Adrenal gland (tissue), 12 donors: ENCODE measurements around the gene CYS1. TPM values are rescaled to one million over a fixed set of nuclear protein-coding genes. Genes with fewer than 3 reads are reported as not detected.

Source experiments
- DNase-seq, 7 donors: peaks; one replicate each; pipeline ENCODE4 v3.0.0-alpha.2; 2019 to 2020
- H3K27ac ChIP-seq, 5 donors: fragments of 200-600 bp; sonication (generic) in 4 of 5; 1 replicate in 3 of 5; 2 replicates in 2 of 5; pipeline versions ENCODE4 v1.5.1 to v1.8.0; 2016 to 2020; ENCODE audit warnings: mild to moderate bottlenecking in 1 of 5
- H3K27me3 ChIP-seq: fragments of 200-600 bp; 2 replicates; pipeline ENCODE4 v1.8.0; 2021
- H3K36me3 ChIP-seq, 2 donors: fragments of 200-600 bp; replicated peaks in 1 of 2; 1 replicate in 1 of 2; 2 replicates in 1 of 2; pipeline versions ENCODE4 v1.5.1 to v1.8.0; 2018 to 2022
- H3K4me1 ChIP-seq, 2 donors: fragments of 200-600 bp; replicated peaks in 1 of 2; 1 replicate in 1 of 2; 2 replicates in 1 of 2; pipeline versions ENCODE4 v1.5.1 to v1.8.0; 2018 to 2021
- H3K4me3 ChIP-seq, 4 donors: fragments of 200-600 bp; sonication (generic) in 3 of 4; one replicate each; pipeline ENCODE4 v1.5.1; 2016 to 2018
- H3K9me3 ChIP-seq, 3 donors: fragments of 200-600 bp; sonication (generic) in 1 of 3; replicated peaks in 1 of 3; 1 replicate in 2 of 3; 2 replicates in 1 of 3; pipeline versions ENCODE4 v1.5.1 to v1.8.0; 2016 to 2021
- CTCF ChIP-seq, 6 experiments: fragments of 450-650 bp in 4 of 6; fragments of 200-600 bp in 2 of 6; sonication (generic) in 1 of 6; IDR thresholded peaks; 1 replicate in 5 of 6; 2 replicates in 1 of 6; pipeline versions ENCODE4 v1.5.1 to v1.8.0; 2016 to 2021; ENCODE audit warnings: antibody characterized with exemption in 6 of 6, mild to moderate bottlenecking in 2 of 6, moderate library complexity in 1 of 6
- POLR2A ChIP-seq, 2 donors: fragments of 450-650 bp; IDR thresholded peaks; one replicate each; pipeline ENCODE4 v1.6.1; 2017; ENCODE audit warnings: antibody characterized with exemption in 2 of 2, mild to moderate bottlenecking in 2 of 2, moderate library complexity in 1 of 2
- WGBS, 4 donors: extraction: QIAGEN DNeasy Blood & Tissue Kit in 2 of 4; methylation state at CpG; one replicate each; pipeline versions ENCODE4 v1.1.5 to v1.1.7; 2013 to 2017; 5-methylcytosine and 5-hydroxymethylcytosine counted together
- intact Hi-C, 2 donors: fragments of 100-400 bp; cut with DNase I; formaldehyde crosslinking; loops; one replicate each; pipeline versions ENCODE4 v1.14.1 to v1.15.0; 2022 to 2023
- polyA plus RNA-seq, 3 donors: library from polyadenylated mRNA; stranded (reverse); fragments of 200-250 nt in 2 of 3; fragments of 350-450 nt in 1 of 3; fragmentation: Illumina TruSeq in 1 of 3; extraction: RNeasy Lipid Tissue Mini Kit (QIAGEN cat#74804) in 1 of 3; gene quantifications; one replicate each; pipeline ENCODE4 v1.2.3, GENCODE V29; 2013 to 2014
- total RNA-seq, 9 donors: library from RNA; depleted of rRNA in 4 of 9; stranded (reverse); fragments of >200 nt in 4 of 9; fragments of 120-200 nt in 1 of 9; fragmentation: NEBNext Ultra II Directional in 1 of 9; extraction: Animal tissue kit (Norgen Biotek cat#: 25700) in 1 of 9; gene quantifications; one replicate each; pipeline versions ENCODE4 v1.1.0 to v1.2.4, GENCODE V29; 2013 to 2023
- donor health status: healthy with polysubstance abuse.
- donor health status: Bipolar disorder and iron deficiency.
- donor health status: DM: yes; HTN: yes; CAD: no.
- donor health status: DM: no; HTN: no; CAD: no.
- donor health status: DM: no; HTN: no; CAD: no.
- donor health status: DM: yes; HTN: yes; CAD: no.

CYS1 gene
- total and polyA plus RNA-seq, 12 donors: 0.05 to 3.6 (median 1.1) TPM

GRCh38 chr2:10063566-10063965 lies 16.6 kb downstream of the CYS1 start:
- no peak for DNase-seq

GRCh38 chr2:10062931-10063365 lies 17.3 kb downstream of the CYS1 start:
- Histone ChIP-seq H3K4me1 (no peaks in the 10 kb centered on the region), H3K9me3 (no peaks in the 10 kb centered on the region), H3K27ac (no peak overlapping the region), H3K36me3 (no peaks in the 10 kb centered on the region), H3K4me3 (no peak overlapping the region), H3K27me3 (no peaks in the 10 kb centered on the region)
- TF ChIP-seq CTCF (IDR thresholded peaks at IDR 0.05) (no peak), POLR2A (IDR thresholded peaks at IDR 0.05) (no peak)
- intact Hi-C loops: no loop called here
- 58 to 88% (median 81%) methylated on average over 7 to 10 of the region's 10 CpGs for WGBS, 4 donors
- DNase-seq: no peak

More at GRCh38 chr2:10063566-10063965, 16.6 kb downstream of the CYS1 start:
- H3K4me1 ChIP-seq: no peaks in the 10 kb centered on the region
- no peak overlapping the region for H3K4me3 ChIP-seq
- 91 to 100% (median 94%) methylated on average over 4 to 9 of the region's 9 CpGs for WGBS, 4 donors
- no peaks in the 10 kb centered on the region for H3K27me3 ChIP-seq
- no peak overlapping the region for H3K27ac ChIP-seq
- H3K9me3 ChIP-seq: no peaks in the 10 kb centered on the region
- intact Hi-C loops: no loop called here
- H3K36me3 ChIP-seq: no peaks in the 10 kb centered on the region
- TF ChIP-seq CTCF (IDR thresholded peaks at IDR 0.05): no peak
- no peak for TF ChIP-seq POLR2A (IDR thresholded peaks at IDR 0.05)

- H3K36me3 ChIP-seq: no peaks in the 10 kb centered on the region
- DNase-seq: no peak
- intact Hi-C loops: no loop called here
- TF ChIP-seq CTCF (IDR thresholded peaks at IDR 0.05): no peak
- no peak for TF ChIP-seq POLR2A (IDR thresholded peaks at IDR 0.05)
- H3K27ac ChIP-seq: no peak overlapping the region
- H3K4me1 ChIP-seq: peaks cover 0 to 10% of the 10 kb centered on the region in 2 donors
- H3K4me3 ChIP-seq: no peak overlapping the region
- no peaks in the 10 kb centered on the region for H3K27me3 ChIP-seq
- 81 to 89% (median 87%) methylated on average over 8 to 9 of the region's 9 CpGs for WGBS, 4 donors
- H3K9me3 ChIP-seq: no peaks in the 10 kb centered on the region
Measured at GRCh38 chr2:10061221-10061925, 18.8 kb downstream of the CYS1 start.

GRCh38 chr2:10059552-10060335 lies 20.5 kb downstream of the CYS1 start:
- DNase-seq: no peak
- intact Hi-C loops: loop anchor here in 1 of 2 donors (10.0 kb wide), 1 partner anchor 245 kb away; no protein-coding TSS in a partner anchor
- Histone ChIP-seq H3K27ac (no peak overlapping the region), H3K36me3 (no peaks in the 10 kb centered on the region), H3K9me3 (no peaks in the 10 kb centered on the region), H3K4me1 (peaks cover 0 to 10% of the 10 kb centered on the region in 2 donors), H3K27me3 (no peaks in the 10 kb centered on the region), H3K4me3 (no peak overlapping the region)
- WGBS, 4 donors: 89 to 93% (median 91%) methylated on average over 10 to 20 of the region's 20 CpGs
- no peak for TF ChIP-seq CTCF (IDR thresholded peaks at IDR 0.05)
- no peak for TF ChIP-seq POLR2A (IDR thresholded peaks at IDR 0.05)
